Astrocyte (in vitro differentiated cells and primary cell): Measurements from ENCODE around the gene FAM184B. TPM values are rescaled to one million over a fixed set of nuclear protein-coding genes. Genes with fewer than 3 reads are reported as not detected.

ENCODE experiments used
- DNase-seq: peaks from one replicate; pipeline ENCODE4 v3.0.0-alpha.2; 2010; ENCODE audit warnings: low read depth
- FAIRE-seq: peaks from 2 replicates; lab custom pipeline; 2011; peaks lifted over from hg19 to GRCh38; lab: Jason Lieb, UNC
- H2AFZ ChIP-seq: 2 replicates; pipeline ENCODE4 v1.6.0; 2012; ENCODE audit warnings: low read depth, low read length, inconsistent platforms
- H3K27ac ChIP-seq: 2 replicates; pipeline ENCODE4 v1.5.1; 2011; ENCODE audit warnings: low read depth, low read length, inconsistent platforms
- H3K27me3 ChIP-seq: 2 replicates; pipeline ENCODE4 v1.6.0; 2011; ENCODE audit warnings: low read length, inconsistent platforms; ENCODE audit not compliant: insufficient read depth
- H3K36me3 ChIP-seq: 2 replicates; pipeline ENCODE4 v1.5.1; 2011; ENCODE audit warnings: low read length, inconsistent platforms; ENCODE audit not compliant: insufficient read depth
- H3K4me1 ChIP-seq: 2 replicates; pipeline ENCODE4 v1.5.1; 2011; ENCODE audit warnings: low read length, inconsistent platforms; ENCODE audit not compliant: insufficient read depth
- H3K4me2 ChIP-seq: 2 replicates; pipeline ENCODE4 v1.6.0; 2012; ENCODE audit warnings: low read length, inconsistent platforms
- H3K4me3 ChIP-seq: 2 replicates; pipeline ENCODE4 v1.5.1; 2011; ENCODE audit warnings: low read depth, mild to moderate bottlenecking, low read length, inconsistent platforms; ENCODE audit not compliant: insufficient read depth
- H3K79me2 ChIP-seq: 2 replicates; pipeline ENCODE4 v1.6.0; 2012; ENCODE audit warnings: mild to moderate bottlenecking, low read length, inconsistent platforms; ENCODE audit not compliant: insufficient read depth
- H3K9ac ChIP-seq: 2 replicates; pipeline ENCODE4 v1.6.0; 2012; ENCODE audit warnings: mild to moderate bottlenecking, low read length, inconsistent platforms
- H3K9me3 ChIP-seq: 2 replicates; pipeline ENCODE4 v1.5.1; 2012; ENCODE audit warnings: low read depth, mild to moderate bottlenecking, low read length, inconsistent platforms; ENCODE audit not compliant: insufficient read depth
- H4K20me1 ChIP-seq: 2 replicates; pipeline ENCODE4 v1.6.0; 2012; ENCODE audit warnings: low read length, inconsistent platforms; ENCODE audit not compliant: insufficient read depth
- H3K27ac Mint-ChIP-seq: one replicate; pipeline ENCODE4 v1.8.0; 2021; ENCODE audit warnings: mild to moderate bottlenecking, mixed read lengths; ENCODE audit not compliant: unreplicated experiment
- H3K27me3 Mint-ChIP-seq: one replicate; pipeline ENCODE4 v1.8.0; 2021; ENCODE audit warnings: low read depth, mixed read lengths; ENCODE audit not compliant: unreplicated experiment
- H3K36me3 Mint-ChIP-seq: one replicate; pipeline ENCODE4 v1.8.0; 2021; ENCODE audit warnings: low read depth, mixed read lengths; ENCODE audit not compliant: unreplicated experiment
- H3K4me1 Mint-ChIP-seq: one replicate; pipeline ENCODE4 v1.8.0; 2021; ENCODE audit warnings: low read depth, mixed read lengths; ENCODE audit not compliant: unreplicated experiment
- H3K4me3 Mint-ChIP-seq: one replicate; pipeline ENCODE4 v1.8.0; 2021; ENCODE audit warnings: mild to moderate bottlenecking, moderate library complexity, mixed read lengths; ENCODE audit not compliant: unreplicated experiment
- H3K9me3 Mint-ChIP-seq: one replicate; pipeline ENCODE4 v1.8.0; 2021; ENCODE audit warnings: mild to moderate bottlenecking, mixed read lengths; ENCODE audit not compliant: unreplicated experiment
- EZH2 ChIP-seq: IDR thresholded peaks from 2 replicates; pipeline ENCODE4 v1.6.1; 2012; ENCODE audit warnings: mild to moderate bottlenecking, low read length, inconsistent platforms; ENCODE audit not compliant: insufficient read depth
- total RNA-seq: library from RNA; stranded (reverse); gene quantifications from 2 replicates; pipeline ENCODE4 v1.2.1, GENCODE V29; 2021
- TF ChIP-seq, protein P1 (sequence below): IDR thresholded peaks from 2 replicates; pipeline ENCODE4 v1.5.1; 2011; ENCODE audit warnings: low read depth, mild to moderate bottlenecking, inconsistent platforms, low read length, moderate library complexity; ENCODE audit not compliant: insufficient read depth

FAM184B gene
- total RNA-seq, 1 donor from 2014 or later, result 0.54 TPM

DNA sequence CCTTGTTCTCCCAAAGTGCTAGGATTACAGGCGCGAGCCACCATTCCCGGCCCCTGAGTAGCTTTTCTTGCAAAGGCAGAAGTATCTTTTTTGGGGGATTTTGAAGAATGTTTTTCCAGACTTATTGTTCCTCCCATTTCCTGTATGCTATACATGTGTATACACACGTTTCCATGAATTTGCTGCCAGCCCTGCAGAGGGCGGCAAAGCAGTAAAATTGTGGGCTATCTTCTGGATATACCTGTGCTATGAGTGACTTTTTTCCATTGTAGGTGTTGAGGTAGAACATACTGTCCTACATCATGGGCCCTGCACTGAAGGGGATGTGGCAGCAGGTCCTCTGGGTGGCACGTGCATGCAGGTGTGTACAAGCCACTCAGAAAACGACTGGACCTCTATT, 183.9 kb downstream of the FAM184B start:
- TF ChIP-seq, protein P1, sequence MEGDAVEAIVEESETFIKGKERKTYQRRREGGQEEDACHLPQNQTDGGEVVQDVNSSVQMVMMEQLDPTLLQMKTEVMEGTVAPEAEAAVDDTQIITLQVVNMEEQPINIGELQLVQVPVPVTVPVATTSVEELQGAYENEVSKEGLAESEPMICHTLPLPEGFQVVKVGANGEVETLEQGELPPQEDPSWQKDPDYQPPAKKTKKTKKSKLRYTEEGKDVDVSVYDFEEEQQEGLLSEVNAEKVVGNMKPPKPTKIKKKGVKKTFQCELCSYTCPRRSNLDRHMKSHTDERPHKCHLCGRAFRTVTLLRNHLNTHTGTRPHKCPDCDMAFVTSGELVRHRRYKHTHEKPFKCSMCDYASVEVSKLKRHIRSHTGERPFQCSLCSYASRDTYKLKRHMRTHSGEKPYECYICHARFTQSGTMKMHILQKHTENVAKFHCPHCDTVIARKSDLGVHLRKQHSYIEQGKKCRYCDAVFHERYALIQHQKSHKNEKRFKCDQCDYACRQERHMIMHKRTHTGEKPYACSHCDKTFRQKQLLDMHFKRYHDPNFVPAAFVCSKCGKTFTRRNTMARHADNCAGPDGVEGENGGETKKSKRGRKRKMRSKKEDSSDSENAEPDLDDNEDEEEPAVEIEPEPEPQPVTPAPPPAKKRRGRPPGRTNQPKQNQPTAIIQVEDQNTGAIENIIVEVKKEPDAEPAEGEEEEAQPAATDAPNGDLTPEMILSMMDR, result peak; percentile 32
- no peak for TF ChIP-seq EZH2

DNA sequence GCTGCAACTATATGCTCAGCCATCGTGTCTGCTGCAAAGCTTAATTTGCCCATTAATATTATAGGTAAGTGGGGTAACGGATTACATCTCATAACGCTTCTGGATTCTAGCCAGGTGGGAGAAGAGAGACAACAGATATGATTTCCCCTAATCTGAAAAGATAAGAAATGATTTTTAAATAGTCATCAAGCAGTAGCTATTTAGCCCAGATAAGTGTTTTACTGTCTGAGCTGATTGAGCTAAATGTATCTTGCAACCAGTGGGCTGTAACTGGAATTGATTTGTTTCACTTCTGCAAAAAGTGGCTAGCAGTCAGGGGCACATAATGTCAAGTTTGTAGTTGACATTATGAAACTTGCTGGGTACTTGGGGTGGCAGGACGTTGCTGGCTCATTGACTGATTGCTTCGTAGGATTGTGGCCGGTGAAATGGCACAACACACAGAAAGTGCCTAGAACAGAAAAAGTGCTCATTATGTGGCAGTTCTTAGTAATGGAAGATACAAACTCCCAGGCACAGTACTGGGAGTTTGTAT, 185.9 kb downstream of the FAM184B start:
- H3K4me2 ChIP-seq, result no peak overlapping the region
- H3K4me1 ChIP-seq, result no peaks in the 10 kb centered on the region
- H3K27me3 ChIP-seq, result no peaks in the 10 kb centered on the region
- FAIRE-seq (no peak), DNase-seq (no peak)
- TF ChIP-seq, protein P1, result no peak
- TF ChIP-seq EZH2, result no peak
- H3K27ac ChIP-seq, result no peak overlapping the region
- H3K4me3 Mint-ChIP-seq, result no peak overlapping the region
- H3K4me1 Mint-ChIP-seq, result no peaks in the 10 kb centered on the region
- H3K36me3 ChIP-seq, result peaks cover 27% of the 10 kb centered on the region
- no peaks in the 10 kb centered on the region for H3K27me3 Mint-ChIP-seq
- no peaks in the 10 kb centered on the region for H3K9me3 ChIP-seq
- no peaks in the 10 kb centered on the region for H3K79me2 ChIP-seq
- no peak overlapping the region for H3K4me3 ChIP-seq
- H3K9me3 Mint-ChIP-seq, result no peaks in the 10 kb centered on the region
- peaks cover 17% of the 10 kb centered on the region for H3K36me3 Mint-ChIP-seq
- no peaks in the 10 kb centered on the region for H4K20me1 ChIP-seq
- H3K27ac Mint-ChIP-seq, result no peak overlapping the region
- no peak overlapping the region for H3K9ac ChIP-seq
- H2AFZ ChIP-seq, result no peak overlapping the region

More for the DNA sequence above, 183.9 kb downstream of the FAM184B start:
- H3K27me3 Mint-ChIP-seq, result no peaks in the 10 kb centered on the region
- no peaks in the 10 kb centered on the region for H3K4me1 Mint-ChIP-seq
- no peak overlapping the region for H3K4me2 ChIP-seq
- no peak overlapping the region for H3K4me3 Mint-ChIP-seq
- no peak overlapping the region for H2AFZ ChIP-seq
- no peak overlapping the region for H3K9ac ChIP-seq
- no peak overlapping the region for H3K27ac Mint-ChIP-seq
- no peaks in the 10 kb centered on the region for H3K27me3 ChIP-seq
- no peak for DNase-seq
- no peaks in the 10 kb centered on the region for H3K4me1 ChIP-seq
- no peak overlapping the region for H3K4me3 ChIP-seq
- no peaks in the 10 kb centered on the region for H4K20me1 ChIP-seq
- peaks cover 11% of the 10 kb centered on the region for H3K36me3 Mint-ChIP-seq
- H3K9me3 ChIP-seq, result no peaks in the 10 kb centered on the region
- peaks cover 29% of the 10 kb centered on the region for H3K36me3 ChIP-seq
- no peaks in the 10 kb centered on the region for H3K79me2 ChIP-seq
- H3K27ac ChIP-seq, result no peak overlapping the region
- no peaks in the 10 kb centered on the region for H3K9me3 Mint-ChIP-seq
- FAIRE-seq, result no peak

DNA sequence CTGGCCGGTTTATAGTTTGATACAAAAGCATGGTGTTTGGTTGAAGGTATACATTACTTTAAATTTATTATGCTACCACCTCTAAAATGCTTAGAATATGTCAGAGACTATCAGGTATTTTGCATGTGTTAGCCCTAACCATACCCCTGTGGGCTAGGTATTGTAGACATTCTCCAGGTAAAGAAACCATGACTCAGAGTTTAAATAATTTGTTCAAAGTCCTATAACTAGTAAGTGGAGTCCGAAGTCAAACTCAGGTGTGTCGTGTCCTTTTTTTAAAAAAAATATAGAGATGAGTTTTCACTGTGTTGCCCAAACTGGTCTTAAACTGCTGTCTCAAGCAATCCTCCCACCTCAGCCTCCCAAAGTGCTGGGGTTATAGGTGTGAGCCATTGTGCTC, 192.1 kb downstream of the FAM184B start:
- H4K20me1 ChIP-seq, result no peaks in the 10 kb centered on the region
- TF ChIP-seq EZH2, result no peak
- TF ChIP-seq, protein P1, result no peak
- H3K9me3 Mint-ChIP-seq, result no peaks in the 10 kb centered on the region
- H3K27ac Mint-ChIP-seq, result no peak overlapping the region
- H3K27me3 Mint-ChIP-seq, result no peaks in the 10 kb centered on the region
- no peaks in the 10 kb centered on the region for H3K79me2 ChIP-seq
- H3K27ac ChIP-seq, result no peak overlapping the region
- H3K4me3 Mint-ChIP-seq, result no peak overlapping the region
- FAIRE-seq, result no peak
- no peak overlapping the region for H3K4me2 ChIP-seq
- H3K4me1 ChIP-seq, result no peaks in the 10 kb centered on the region
- no peak overlapping the region for H3K9ac ChIP-seq
- peaks cover 32% of the 10 kb centered on the region for H3K36me3 ChIP-seq
- H3K4me1 Mint-ChIP-seq, result peaks cover 8% of the 10 kb centered on the region
- peaks cover 20% of the 10 kb centered on the region for H3K36me3 Mint-ChIP-seq
- H3K27me3 ChIP-seq, result no peaks in the 10 kb centered on the region
- H3K4me3 ChIP-seq, result no peak overlapping the region
- H3K9me3 ChIP-seq, result no peaks in the 10 kb centered on the region
- no peak overlapping the region for H2AFZ ChIP-seq
- DNase-seq, result no peak
